ENCODE data around the gene RASGEF1C. TPM values are rescaled to one million over a fixed set of nuclear protein-coding genes. Genes with fewer than 3 reads are reported as not detected.

RASGEF1C gene
- total RNA-seq, 4 donors from 2014 or later: 0.58 to 4.0 (median 2.1) TPM

GRCh38 chr5:180078348-180078747 is 130.7 kb downstream of the RASGEF1C start:
- H3K9me3 ChIP-seq: no peaks in the 10 kb centered on the region
- H3K27ac ChIP-seq: no peak overlapping the region
- TF ChIP-seq POLR2A (IDR thresholded peaks at IDR 0.05): no peak
- 89 to 90% methylated on average over 9 of the region's 9 CpGs for WGBS, 2 donors
- no peak for DNase-seq
- H3K36me3 ChIP-seq: no peaks in the 10 kb centered on the region
- no peak overlapping the region for H3K4me3 ChIP-seq (replicated peaks in 1 of 3)
- H3K4me1 ChIP-seq: no peaks in the 10 kb centered on the region
- no peaks in the 10 kb centered on the region for H3K27me3 ChIP-seq
- intact Hi-C loops (cut with DNase I): no loop called here

- DNase-seq: no peak
- no peaks in the 10 kb centered on the region for H3K27me3 ChIP-seq
- no peak overlapping the region for H3K27ac ChIP-seq
- no peaks in the 10 kb centered on the region for H3K4me1 ChIP-seq
- no peaks in the 10 kb centered on the region for H3K36me3 ChIP-seq
- H3K4me3 ChIP-seq (replicated peaks in 1 of 3): no peak overlapping the region
- intact Hi-C loops (cut with DNase I): no loop called here
- 85% methylated on average over 9 of the region's 9 CpGs for WGBS, 2 donors
- TF ChIP-seq CTCF (IDR thresholded peaks at IDR 0.05) (no peak), POLR2A (IDR thresholded peaks at IDR 0.05) (no peak)
- no peaks in the 10 kb centered on the region for H3K9me3 ChIP-seq
These were observed 131.3 kb downstream of the RASGEF1C start for GRCh38 chr5:180077594-180078284.

DNA sequence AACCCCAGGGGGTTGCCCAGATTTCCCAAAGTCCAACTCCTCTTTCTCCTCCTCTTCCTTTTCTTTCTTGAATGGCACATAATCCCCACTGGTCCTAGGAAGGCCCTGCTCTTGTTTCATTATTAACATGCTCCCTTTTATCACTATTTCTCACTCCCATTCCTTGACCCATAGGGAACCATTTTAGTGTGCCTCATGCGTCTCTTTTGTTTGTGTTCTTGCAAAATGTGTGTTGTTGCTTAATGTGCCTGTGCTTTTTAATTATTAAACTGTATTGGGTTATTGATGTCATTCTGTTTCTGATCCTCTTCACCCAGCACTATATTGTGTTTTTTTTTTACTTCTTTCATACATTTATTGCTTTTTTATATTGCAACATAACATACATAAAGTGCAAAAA is 133.3 kb downstream of the RASGEF1C start:
- no peaks in the 10 kb centered on the region for H3K36me3 ChIP-seq
- 86 to 89% methylated on average over 1 of the region's 1 CpG for whole genome bisulfite sequencing, 2 donors
- no peaks in the 10 kb centered on the region for H3K9me3 ChIP-seq
- no peak overlapping the region for H3K27ac ChIP-seq
- peaks cover 0 to under 1% of the 10 kb centered on the region in 2 donors for H3K4me1 ChIP-seq
- H3K4me3 ChIP-seq (replicated peaks in 1 of 3): no peak overlapping the region
- DNase-seq: no peak
- no peaks in the 10 kb centered on the region for H3K27me3 ChIP-seq
- intact Hi-C loops (cut with DNase I): no loop called here
- TF ChIP-seq POLR2A (IDR thresholded peaks at IDR 0.05): no peak
- TF ChIP-seq CTCF (IDR thresholded peaks at IDR 0.05): no peak

DNA sequence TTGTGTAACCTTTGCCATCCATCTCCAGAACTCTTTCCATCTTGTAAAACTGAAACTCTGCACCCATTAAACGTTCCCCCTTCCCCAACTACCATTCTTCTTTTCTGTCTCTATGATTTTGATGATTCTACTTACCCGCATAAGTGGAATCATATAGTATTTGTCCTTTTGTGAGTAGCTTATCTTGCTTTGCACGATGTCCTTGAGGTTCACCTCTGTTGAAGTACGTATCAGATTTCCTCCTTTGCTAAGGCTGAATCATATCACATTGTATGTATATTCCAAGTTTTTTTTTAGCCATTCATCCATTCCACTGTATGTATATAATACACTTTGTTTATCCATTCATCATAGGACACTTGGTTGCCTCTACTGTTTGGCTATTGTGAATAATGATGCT is 134.5 kb downstream of the RASGEF1C start:
- Histone ChIP-seq H3K27me3 (no peaks in the 10 kb centered on the region), H3K27ac (no peak overlapping the region), H3K4me1 (peaks cover 9 to 12% of the 10 kb centered on the region in 2 donors), H3K4me3 (replicated peaks in 1 of 3) (no peak overlapping the region), H3K36me3 (no peaks in the 10 kb centered on the region), H3K9me3 (no peaks in the 10 kb centered on the region)
- no peak for DNase-seq
- intact Hi-C loops (cut with DNase I): no loop called here
- whole genome bisulfite sequencing, 2 donors: 76 to 85% methylated on average over 4 of the region's 4 CpGs
- TF ChIP-seq CTCF (IDR thresholded peaks at IDR 0.05) (no peak), POLR2A (IDR thresholded peaks at IDR 0.05) (no peak)

DNA sequence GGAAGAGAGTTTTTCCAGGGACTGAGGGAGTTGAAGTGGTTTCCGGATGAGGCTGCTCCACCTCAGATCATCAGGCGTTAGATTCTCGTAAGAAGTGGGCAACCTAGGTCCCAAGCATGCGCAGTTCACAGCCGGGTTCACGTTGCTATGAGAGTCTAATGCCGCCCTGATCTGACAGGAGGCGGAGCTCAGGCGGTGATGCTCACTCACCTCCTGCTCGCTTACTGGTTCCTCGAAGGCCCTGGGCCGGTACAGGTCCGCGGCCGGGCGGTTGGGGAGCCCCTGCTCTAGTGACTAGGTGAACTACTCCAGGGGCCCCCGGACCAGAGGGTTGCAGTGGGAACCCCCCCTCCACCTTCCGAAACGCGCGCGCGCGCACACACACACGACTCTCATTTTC is 136.5 kb downstream of the RASGEF1C start:
- DNase-seq: peak in 1 of 2 donors; percentile 13
- no peak for TF ChIP-seq CTCF (IDR thresholded peaks at IDR 0.05)
- no peak for TF ChIP-seq POLR2A (IDR thresholded peaks at IDR 0.05)
- Histone ChIP-seq H3K4me1 (peaks cover 9 to 15% of the 10 kb centered on the region in 2 donors), H3K9me3 (no peaks in the 10 kb centered on the region), H3K27me3 (no peaks in the 10 kb centered on the region), H3K4me3 (replicated peaks in 1 of 3) (no peak overlapping the region), H3K36me3 (no peaks in the 10 kb centered on the region), H3K27ac (no peak overlapping the region)
- intact Hi-C loops (cut with DNase I): no loop called here
- WGBS, 2 donors: 80 to 93% methylated on average over 15 to 23 of the region's 25 CpGs
